ENCODE measurements around the gene C1QTNF12.

Gene C1QTNF12

DNA sequence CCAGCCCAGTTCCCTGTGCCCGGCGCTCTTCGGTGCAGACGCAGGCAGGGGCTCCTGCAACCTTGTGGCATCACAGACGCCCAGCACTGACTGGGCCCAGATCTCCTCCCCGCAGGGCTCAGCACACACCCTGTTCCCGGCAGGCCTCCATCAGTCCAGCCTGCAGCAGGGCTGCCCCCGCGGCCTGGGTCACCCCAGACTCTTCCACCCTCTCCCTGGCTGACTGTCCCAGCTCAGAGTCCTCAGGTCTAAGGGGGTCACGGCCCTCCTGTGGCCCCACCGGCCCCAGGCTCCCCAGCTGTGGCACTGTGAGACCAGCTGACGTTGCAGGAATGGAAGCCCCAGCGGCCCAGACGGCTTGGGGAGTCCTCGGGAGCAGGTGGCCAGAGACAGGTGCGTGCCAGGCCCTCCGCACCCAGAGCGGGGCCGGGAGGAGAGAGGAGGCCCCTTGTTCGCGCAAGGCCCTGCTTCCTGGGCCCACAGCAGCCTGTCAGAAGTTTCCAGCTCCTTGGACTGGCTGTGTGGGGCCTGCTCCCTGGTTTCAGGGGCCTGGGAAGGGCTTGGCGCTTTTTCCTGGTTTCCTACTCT, 10.3 kb downstream of the C1QTNF12 start:
- no peaks in the 10 kb centered on the region for H4K20me1 ChIP-seq (ENCODE audit: insufficient read depth, low read length)
- no peak overlapping the region for H3K4me3 ChIP-seq (ENCODE audit: low read depth, low read length, poor library complexity, severe bottlenecking)
- no peak overlapping the region for H2AFZ ChIP-seq (ENCODE audit: low read length)
- H3K4me1 ChIP-seq (ENCODE audit: insufficient read depth, low read length, severe bottlenecking): peaks cover 16% of the 10 kb centered on the region
- no peaks in the 10 kb centered on the region for H3K9me2 ChIP-seq (ENCODE audit: low read depth, low read length)
- H3K27ac ChIP-seq (ENCODE audit: low read depth, low read length, poor library complexity, severe bottlenecking): no peak overlapping the region
- H3K36me3 ChIP-seq (ENCODE audit: insufficient read depth, low read length): peaks cover 21% of the 10 kb centered on the region; the same call in 1 of the 2 replicates
- no peak for TF ChIP-seq EZH2 (IDR thresholded peaks at IDR 0.05; ENCODE audit: borderline replicate concordance, low read length)
- TF ChIP-seq, protein P1, sequence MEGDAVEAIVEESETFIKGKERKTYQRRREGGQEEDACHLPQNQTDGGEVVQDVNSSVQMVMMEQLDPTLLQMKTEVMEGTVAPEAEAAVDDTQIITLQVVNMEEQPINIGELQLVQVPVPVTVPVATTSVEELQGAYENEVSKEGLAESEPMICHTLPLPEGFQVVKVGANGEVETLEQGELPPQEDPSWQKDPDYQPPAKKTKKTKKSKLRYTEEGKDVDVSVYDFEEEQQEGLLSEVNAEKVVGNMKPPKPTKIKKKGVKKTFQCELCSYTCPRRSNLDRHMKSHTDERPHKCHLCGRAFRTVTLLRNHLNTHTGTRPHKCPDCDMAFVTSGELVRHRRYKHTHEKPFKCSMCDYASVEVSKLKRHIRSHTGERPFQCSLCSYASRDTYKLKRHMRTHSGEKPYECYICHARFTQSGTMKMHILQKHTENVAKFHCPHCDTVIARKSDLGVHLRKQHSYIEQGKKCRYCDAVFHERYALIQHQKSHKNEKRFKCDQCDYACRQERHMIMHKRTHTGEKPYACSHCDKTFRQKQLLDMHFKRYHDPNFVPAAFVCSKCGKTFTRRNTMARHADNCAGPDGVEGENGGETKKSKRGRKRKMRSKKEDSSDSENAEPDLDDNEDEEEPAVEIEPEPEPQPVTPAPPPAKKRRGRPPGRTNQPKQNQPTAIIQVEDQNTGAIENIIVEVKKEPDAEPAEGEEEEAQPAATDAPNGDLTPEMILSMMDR (IDR thresholded peaks at IDR 0.05; ENCODE audit: low read length): no peak
- no peaks in the 10 kb centered on the region for H3K9me3 ChIP-seq (ENCODE audit: low read length)
- H3F3A ChIP-seq (ENCODE audit: insufficient read depth, low read length): no peaks in the 10 kb centered on the region
- H3K9ac ChIP-seq (ENCODE audit: low read length): no peak overlapping the region
- peaks cover 2% of the 10 kb centered on the region for H3K79me2 ChIP-seq (ENCODE audit: insufficient read depth, low read length)
- H3K4me2 ChIP-seq (ENCODE audit: low read length): no peak overlapping the region
- peaks cover 18% of the 10 kb centered on the region; the same call in 1 of the 2 replicates for H3K27me3 ChIP-seq (ENCODE audit: insufficient read depth, low read length)

DNA sequence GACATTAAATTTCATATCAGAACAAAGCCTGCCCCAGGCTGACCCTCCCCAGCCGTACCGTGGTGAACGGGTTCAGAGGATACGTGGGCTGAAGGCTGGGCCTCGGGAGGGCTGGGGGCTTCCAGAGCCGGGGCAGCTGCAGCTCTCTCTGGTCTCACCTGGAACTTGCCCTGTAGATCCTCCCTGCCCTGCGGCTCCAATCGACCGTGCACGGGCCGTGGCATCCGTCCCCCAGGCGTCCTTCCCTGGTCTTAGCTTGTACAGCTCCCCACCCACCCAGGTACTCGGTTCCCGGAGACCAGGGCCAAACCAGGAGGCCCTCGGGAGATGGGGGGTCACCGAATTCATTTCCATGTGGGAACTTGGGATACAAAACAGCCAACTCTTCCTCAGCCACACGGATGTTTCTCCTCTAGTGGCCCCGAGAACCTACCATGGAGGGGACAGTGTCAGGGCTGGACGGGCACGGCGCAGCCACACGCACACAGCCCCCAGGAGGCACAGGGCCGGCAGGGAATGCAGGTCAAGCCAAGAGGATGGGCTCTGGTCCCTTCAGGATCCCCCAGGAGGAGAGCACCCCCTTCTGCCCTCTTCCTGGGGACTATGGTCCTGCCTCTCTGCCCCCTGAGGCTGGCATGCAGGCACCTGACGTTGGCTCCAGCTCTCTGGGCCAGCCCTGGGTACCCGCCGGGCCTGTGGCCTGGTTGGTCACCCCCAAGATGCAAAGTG, 11.3 kb downstream of the C1QTNF12 start:
- no peaks in the 10 kb centered on the region for H3K9me2 ChIP-seq (ENCODE audit: low read depth, low read length)
- no peak overlapping the region for H3K4me3 ChIP-seq (ENCODE audit: low read depth, low read length, poor library complexity, severe bottlenecking)
- peaks cover 21% of the 10 kb centered on the region; the same call in 1 of the 2 replicates for H3K36me3 ChIP-seq (ENCODE audit: insufficient read depth, low read length)
- H2AFZ ChIP-seq (ENCODE audit: low read length): no peak overlapping the region
- H4K20me1 ChIP-seq (ENCODE audit: insufficient read depth, low read length): no peaks in the 10 kb centered on the region
- H3K27ac ChIP-seq (ENCODE audit: low read depth, low read length, poor library complexity, severe bottlenecking): no peak overlapping the region
- H3K79me2 ChIP-seq (ENCODE audit: insufficient read depth, low read length): peaks cover 10% of the 10 kb centered on the region
- no peaks in the 10 kb centered on the region for H3F3A ChIP-seq (ENCODE audit: insufficient read depth, low read length)
- H3K27me3 ChIP-seq (ENCODE audit: insufficient read depth, low read length): peaks cover 17% of the 10 kb centered on the region; the same call in 1 of the 2 replicates
- no peak overlapping the region for H3K9ac ChIP-seq (ENCODE audit: low read length)
- no peak overlapping the region for H3K4me2 ChIP-seq (ENCODE audit: low read length)
- no peak for TF ChIP-seq EZH2 (IDR thresholded peaks at IDR 0.05; ENCODE audit: borderline replicate concordance, low read length)
- TF ChIP-seq, protein P1 (IDR thresholded peaks at IDR 0.05; ENCODE audit: low read length): no peak
- H3K9me3 ChIP-seq (ENCODE audit: low read length): no peaks in the 10 kb centered on the region
- H3K4me1 ChIP-seq (ENCODE audit: insufficient read depth, low read length, severe bottlenecking): peaks cover 23% of the 10 kb centered on the region

DNA sequence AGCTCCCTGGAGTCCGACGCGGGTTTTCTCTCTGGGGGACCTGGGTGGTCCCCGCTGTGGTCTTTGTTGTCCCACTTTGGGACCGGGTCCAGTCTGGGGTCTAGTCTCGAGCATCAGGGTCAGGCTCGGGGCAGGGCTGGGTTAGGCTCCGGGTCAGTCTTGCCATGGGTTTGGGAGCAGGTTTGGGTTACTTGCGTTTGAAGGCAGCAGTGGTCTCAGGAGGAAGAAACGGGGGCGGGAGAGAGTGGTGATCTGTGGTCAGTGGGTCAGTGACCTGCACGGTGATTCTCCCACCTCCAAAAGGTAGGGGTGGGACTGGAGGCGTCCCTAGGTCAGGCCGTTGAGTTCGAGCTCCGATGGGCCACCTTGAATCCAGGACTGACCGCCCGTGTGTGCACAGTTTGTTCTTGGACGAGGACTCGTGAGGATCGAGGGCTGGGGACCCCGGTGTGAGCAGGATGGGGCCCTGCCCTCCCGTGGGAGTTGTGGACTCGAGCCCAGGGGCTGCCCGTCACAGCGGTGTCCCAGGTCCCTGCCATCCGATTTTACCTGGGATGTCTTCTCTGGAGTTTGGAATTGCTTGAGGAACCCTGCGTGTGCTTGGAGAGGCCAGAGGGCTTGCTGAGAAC, 12.2 kb downstream of the C1QTNF12 start:
- Histone ChIP-seq H3K9ac (ENCODE audit: low read length) (no peak overlapping the region), H3K27ac (ENCODE audit: low read depth, low read length, poor library complexity, severe bottlenecking) (no peak overlapping the region), H3K4me3 (ENCODE audit: low read depth, low read length, poor library complexity, severe bottlenecking) (no peak overlapping the region), H3F3A (ENCODE audit: insufficient read depth, low read length) (no peaks in the 10 kb centered on the region), H3K79me2 (ENCODE audit: insufficient read depth, low read length) (peaks cover 19% of the 10 kb centered on the region), H3K4me1 (ENCODE audit: insufficient read depth, low read length, severe bottlenecking) (peaks cover 31% of the 10 kb centered on the region), H3K4me2 (ENCODE audit: low read length) (no peak overlapping the region), H2AFZ (ENCODE audit: low read length) (no peak overlapping the region), H3K36me3 (ENCODE audit: insufficient read depth, low read length) (peaks cover 21% of the 10 kb centered on the region; the same call in 1 of the 2 replicates), H3K9me3 (ENCODE audit: low read length) (no peaks in the 10 kb centered on the region), H3K27me3 (ENCODE audit: insufficient read depth, low read length) (0 out of 2 replicates have a peak, but pooled peaks cover 9% of the 10 kb centered on the region), H4K20me1 (ENCODE audit: insufficient read depth, low read length) (no peaks in the 10 kb centered on the region), H3K9me2 (ENCODE audit: low read depth, low read length) (no peaks in the 10 kb centered on the region)
- no peak for TF ChIP-seq EZH2 (IDR thresholded peaks at IDR 0.05; ENCODE audit: borderline replicate concordance, low read length)
- TF ChIP-seq, protein P1 (IDR thresholded peaks at IDR 0.05; ENCODE audit: low read length): no peak

All from OCI-LY1 (cell line).